GM21526 (cell line): ENCODE results near the gene RBX1.

Experiments
- ATAC-seq: cut with Tn5 transposase; IDR thresholded peaks from one replicate; pipeline ENCODE4 v1.9.1; 2021; ENCODE audit warnings: moderate library complexity; ENCODE audit not compliant: unreplicated experiment, low FRiP score

The RBX1 gene

DNA sequence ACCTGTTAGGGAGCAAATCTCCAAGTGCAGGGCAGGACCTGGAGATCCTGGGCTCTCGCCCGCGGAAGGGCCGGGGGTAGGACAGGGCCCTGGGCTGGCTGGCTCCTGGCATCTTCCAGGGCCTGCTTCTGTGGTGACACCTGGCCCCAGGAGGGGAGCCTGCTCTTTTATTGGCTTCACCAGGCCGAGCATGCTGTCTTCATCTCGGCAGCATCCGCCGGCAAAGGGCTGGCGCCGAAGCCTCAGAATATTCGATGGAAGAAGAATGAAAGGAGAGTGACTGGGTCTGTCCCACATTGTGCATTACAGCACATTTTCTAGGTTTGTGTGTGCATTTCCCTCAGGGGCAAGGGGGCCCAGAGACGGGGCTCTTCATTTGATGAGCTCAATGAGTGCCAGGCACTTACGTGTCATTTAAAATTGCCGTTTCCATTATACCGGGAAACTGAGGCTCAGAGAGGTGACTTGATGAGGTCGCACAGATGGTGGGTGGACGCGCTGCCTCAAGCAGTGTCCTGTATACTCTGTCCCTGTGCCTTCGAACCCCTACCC lies 70.0 kb downstream of the RBX1 start:
- no peak for ATAC-seq

DNA sequence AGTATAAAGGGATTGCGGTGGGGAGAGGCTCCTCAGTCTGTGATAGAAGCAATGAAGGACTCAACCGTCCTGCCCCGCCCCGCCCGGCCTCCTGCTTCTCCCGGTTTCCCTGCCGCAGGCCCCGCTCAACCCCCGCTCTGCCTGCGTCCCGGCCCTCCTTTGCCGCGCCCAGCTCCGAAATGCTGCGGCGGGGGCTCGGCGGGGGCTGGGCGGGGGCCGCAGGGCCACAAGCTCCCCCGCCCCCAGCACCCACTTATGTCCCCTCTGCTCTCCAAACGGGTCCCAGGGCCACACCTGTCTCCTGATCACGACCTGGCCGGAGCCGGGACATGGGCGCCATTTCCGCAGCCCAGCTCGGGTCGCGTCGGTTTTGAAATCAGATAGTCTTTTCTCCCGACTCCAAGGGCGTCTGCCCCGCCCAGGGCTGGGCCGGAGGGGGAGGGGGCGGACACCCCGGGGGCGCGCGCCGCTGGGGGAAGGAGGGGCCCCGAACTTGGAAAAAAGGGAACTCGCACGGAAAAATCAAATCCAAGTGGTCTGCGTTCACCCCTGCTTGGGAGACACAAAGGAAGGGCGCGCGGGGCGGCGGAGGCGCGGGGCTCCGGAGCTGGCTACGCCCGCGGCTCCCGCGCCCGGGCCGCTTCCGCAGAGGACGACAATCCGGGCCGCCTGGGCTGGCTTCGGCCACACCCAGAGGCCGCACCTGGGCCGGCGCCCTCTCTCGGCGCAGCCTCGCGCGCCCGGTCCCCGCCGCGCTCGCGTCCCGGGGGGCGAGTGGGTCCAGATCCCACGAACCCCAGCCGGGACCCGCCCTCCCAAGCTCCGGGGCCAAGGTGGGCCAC lies 70.7 kb downstream of the RBX1 start:
- peak; percentile 38 for ATAC-seq

DNA sequence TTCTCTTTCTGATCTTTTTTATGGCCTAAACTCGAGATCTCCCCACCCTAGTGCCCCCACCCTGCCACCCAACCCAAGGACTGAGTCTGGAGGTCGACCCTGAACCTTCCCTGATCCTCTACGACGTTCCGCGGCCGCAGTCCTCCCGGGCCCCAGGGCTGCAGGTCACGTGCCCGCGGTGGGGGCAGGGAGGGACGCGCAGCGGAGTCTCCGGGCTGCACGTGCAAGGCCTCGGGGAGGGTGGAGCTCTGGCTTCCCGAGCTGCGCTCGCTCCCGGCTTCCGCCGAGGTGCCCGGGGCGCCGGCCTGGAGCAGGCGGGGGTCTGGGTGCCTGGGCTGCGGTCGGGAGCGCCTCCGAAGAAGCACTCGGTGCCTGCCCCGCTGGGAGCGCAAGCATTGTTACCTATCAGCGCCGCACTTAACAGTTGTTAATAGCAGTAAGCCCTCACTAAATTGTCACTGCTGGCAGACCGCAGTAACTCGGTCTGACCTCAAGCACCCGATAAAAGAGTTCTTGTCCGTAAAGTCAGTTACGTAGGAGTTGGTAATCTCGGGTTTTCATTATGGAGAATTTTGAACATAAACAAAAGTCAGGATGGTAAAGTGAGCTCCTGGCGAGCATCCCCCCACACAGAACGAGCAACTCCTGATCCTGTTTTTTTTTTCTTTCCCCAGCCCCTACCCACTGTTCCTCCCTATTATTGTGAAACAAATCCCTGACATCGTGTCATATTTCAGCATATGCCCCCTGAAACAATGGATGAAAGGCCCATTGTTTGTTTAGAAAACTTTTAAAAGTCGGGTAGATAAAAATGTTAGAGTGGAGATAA lies 71.5 kb downstream of the RBX1 start:
- peak; percentile 64 for ATAC-seq
